ENCODE results near the gene TTC7B.

TTC7B gene

GRCh38 chr14:90609376-90609775, 206.9 kb downstream of the TTC7B start:
- TF ChIP-seq GABPA (IDR thresholded peaks at IDR 0.05; ENCODE audit: low read depth), result no peak
- no peak for TF ChIP-seq SPI1 (IDR thresholded peaks at IDR 0.05; ENCODE audit: borderline replicate concordance, low read depth)
- TF ChIP-seq, protein P1, sequence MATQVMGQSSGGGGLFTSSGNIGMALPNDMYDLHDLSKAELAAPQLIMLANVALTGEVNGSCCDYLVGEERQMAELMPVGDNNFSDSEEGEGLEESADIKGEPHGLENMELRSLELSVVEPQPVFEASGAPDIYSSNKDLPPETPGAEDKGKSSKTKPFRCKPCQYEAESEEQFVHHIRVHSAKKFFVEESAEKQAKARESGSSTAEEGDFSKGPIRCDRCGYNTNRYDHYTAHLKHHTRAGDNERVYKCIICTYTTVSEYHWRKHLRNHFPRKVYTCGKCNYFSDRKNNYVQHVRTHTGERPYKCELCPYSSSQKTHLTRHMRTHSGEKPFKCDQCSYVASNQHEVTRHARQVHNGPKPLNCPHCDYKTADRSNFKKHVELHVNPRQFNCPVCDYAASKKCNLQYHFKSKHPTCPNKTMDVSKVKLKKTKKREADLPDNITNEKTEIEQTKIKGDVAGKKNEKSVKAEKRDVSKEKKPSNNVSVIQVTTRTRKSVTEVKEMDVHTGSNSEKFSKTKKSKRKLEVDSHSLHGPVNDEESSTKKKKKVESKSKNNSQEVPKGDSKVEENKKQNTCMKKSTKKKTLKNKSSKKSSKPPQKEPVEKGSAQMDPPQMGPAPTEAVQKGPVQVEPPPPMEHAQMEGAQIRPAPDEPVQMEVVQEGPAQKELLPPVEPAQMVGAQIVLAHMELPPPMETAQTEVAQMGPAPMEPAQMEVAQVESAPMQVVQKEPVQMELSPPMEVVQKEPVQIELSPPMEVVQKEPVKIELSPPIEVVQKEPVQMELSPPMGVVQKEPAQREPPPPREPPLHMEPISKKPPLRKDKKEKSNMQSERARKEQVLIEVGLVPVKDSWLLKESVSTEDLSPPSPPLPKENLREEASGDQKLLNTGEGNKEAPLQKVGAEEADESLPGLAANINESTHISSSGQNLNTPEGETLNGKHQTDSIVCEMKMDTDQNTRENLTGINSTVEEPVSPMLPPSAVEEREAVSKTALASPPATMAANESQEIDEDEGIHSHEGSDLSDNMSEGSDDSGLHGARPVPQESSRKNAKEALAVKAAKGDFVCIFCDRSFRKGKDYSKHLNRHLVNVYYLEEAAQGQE (IDR thresholded peaks at IDR 0.05; ENCODE audit: insufficient replicate concordance, low read depth), result no peak
- TF ChIP-seq POLR2AphosphoS5 (IDR thresholded peaks at IDR 0.05; ENCODE audit: low read depth), result no peak
- TF ChIP-seq CTCF (IDR thresholded peaks at IDR 0.05; ENCODE audit: insufficient read depth, low read length), result no peak
- no peak overlapping the region for H3K4me3 ChIP-seq (replicated peaks; ENCODE audit: insufficient read depth, low read length)

DNA sequence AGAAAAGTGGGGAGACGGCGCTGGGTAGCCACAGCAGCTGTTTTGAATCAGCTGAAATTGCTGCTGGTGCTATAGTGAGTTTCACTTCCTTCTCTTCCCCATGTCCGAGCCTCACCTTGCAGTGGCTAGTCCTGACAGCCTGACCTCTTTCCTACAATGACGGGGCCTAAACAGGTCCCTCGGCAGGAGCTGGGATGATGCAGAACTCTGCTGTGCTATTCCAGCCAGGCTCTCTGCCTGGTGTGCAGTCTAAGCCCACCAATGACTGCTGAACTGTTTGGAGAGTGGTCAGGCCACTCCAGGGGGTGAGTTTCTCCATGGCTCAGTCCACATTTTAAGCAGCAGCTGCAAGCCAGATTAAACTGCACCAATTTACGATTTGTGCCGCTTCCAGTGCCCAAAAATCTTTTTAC, 207.3 kb downstream of the TTC7B start:
- H3K27me3 ChIP-seq (ENCODE audit: insufficient read depth, poor library complexity, severe bottlenecking), result peaks cover 14% of the 10 kb centered on the region
- H3K27ac ChIP-seq (replicated peaks), result no peak overlapping the region
- no peak overlapping the region for H3K4me3 ChIP-seq (replicated peaks; ENCODE audit: insufficient read depth, low read length)
- TF ChIP-seq GABPA (IDR thresholded peaks at IDR 0.05; ENCODE audit: low read depth), result no peak
- no peak for TF ChIP-seq SPI1 (IDR thresholded peaks at IDR 0.05; ENCODE audit: borderline replicate concordance, low read depth)
- TF ChIP-seq POLR2AphosphoS5 (IDR thresholded peaks at IDR 0.05; ENCODE audit: low read depth), result no peak
- no peak for TF ChIP-seq CTCF (IDR thresholded peaks at IDR 0.05; ENCODE audit: insufficient read depth, low read length)
- TF ChIP-seq, protein P1 (IDR thresholded peaks at IDR 0.05; ENCODE audit: insufficient replicate concordance, low read depth), result no peak
- no peak for DNase-seq (ENCODE audit: low read depth in 1 of 2, low spot score in 1 of 2)

More at GRCh38 chr14:90609376-90609775, 206.9 kb downstream of the TTC7B start:
- Histone ChIP-seq H3K27ac (replicated peaks) (no peak overlapping the region), H3K27me3 (ENCODE audit: insufficient read depth, poor library complexity, severe bottlenecking) (peaks cover 14% of the 10 kb centered on the region)
- no peak for DNase-seq (ENCODE audit: low read depth in 1 of 2, low spot score in 1 of 2)

GRCh38 chr14:90608281-90608680, 207.9 kb downstream of the TTC7B start:
- no peak overlapping the region for H3K27ac ChIP-seq (replicated peaks)
- no peak overlapping the region for H3K4me3 ChIP-seq (replicated peaks; ENCODE audit: insufficient read depth, low read length)
- DNase-seq (ENCODE audit: low read depth in 1 of 2, low spot score in 1 of 2), result no peak
- peaks cover 17% of the 10 kb centered on the region for H3K27me3 ChIP-seq (ENCODE audit: insufficient read depth, poor library complexity, severe bottlenecking)
- TF ChIP-seq CTCF (IDR thresholded peaks at IDR 0.05; ENCODE audit: insufficient read depth, low read length) (no peak), POLR2AphosphoS5 (IDR thresholded peaks at IDR 0.05; ENCODE audit: low read depth) (no peak), SPI1 (IDR thresholded peaks at IDR 0.05; ENCODE audit: borderline replicate concordance, low read depth) (no peak), GABPA (IDR thresholded peaks at IDR 0.05; ENCODE audit: low read depth) (no peak)
- TF ChIP-seq, protein P1 (IDR thresholded peaks at IDR 0.05; ENCODE audit: insufficient replicate concordance, low read depth), result no peak

Data from HL-60 (cell line).